ENCODE data around the gene NPEPL1. TPM values are rescaled to one million over a fixed set of nuclear protein-coding genes. Genes with fewer than 3 reads are reported as not detected.

The NPEPL1 gene
- total and polyA plus RNA-seq, 2 of the 8 experiments (the other 6 are each of a cell fraction or from before 2014, with no cell fraction given) = 12.4 to 26.8 TPM

DNA sequence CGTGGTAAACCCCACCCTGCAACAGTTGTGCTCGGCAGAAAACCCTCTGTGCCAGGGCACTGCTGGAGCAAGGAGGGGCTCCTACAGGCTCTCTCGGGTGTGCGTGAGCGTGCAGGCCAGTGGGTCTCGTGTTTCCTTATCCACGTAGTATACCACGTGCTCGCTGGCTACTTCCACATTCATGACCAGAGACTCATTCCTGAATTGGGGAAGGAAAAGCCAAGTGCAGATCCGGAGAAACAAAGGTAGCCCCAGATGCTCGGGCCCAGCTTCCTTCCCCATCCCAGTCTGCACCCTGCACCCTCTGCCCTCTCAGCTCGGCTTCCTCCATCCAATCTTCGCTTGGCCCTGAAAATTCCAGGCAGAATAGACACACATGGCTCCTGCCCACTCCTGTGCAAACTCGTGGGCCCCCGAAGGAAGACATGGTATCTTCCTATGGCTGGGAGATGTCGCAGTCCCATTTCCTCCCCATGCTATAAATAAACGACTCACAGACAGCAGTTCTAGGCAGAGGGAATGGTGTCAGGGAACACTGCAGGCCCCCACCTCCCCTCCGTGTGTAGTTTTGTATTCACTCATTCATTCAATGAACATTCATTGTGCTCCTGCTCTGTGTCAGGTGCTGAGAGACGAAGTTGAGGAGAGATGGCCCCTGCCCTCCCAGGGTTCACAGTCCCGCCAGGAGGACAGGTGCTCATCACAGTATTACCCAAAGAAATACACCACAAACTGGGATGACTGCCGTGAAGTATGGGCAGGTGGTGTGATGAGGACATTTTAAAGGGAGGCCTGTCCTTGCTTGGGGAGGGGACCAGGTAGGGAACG, 29.6 kb downstream of the NPEPL1 start:
- no peak overlapping the region for H3K27ac ChIP-seq (ENCODE audit: low read depth, low read length)
- no peak overlapping the region for H2AK5ac ChIP-seq (ENCODE audit: low read depth, low read length)
- TF ChIP-seq POU5F1 (IDR thresholded peaks at IDR 0.05; ENCODE audit: low read depth, low read length) (no peak), SRF (IDR thresholded peaks at IDR 0.05; ENCODE audit: low read depth, low read length) (no peak), CHD1 (IDR thresholded peaks at IDR 0.05; ENCODE audit: low read depth, low read length) (no peak), CBX5 (IDR thresholded peaks at IDR 0.05; ENCODE audit: low read depth, low read length) (no peak), TCF12 (IDR thresholded peaks at IDR 0.05; ENCODE audit: low read depth, low read length) (no peak), RXRA (IDR thresholded peaks at IDR 0.05; ENCODE audit: insufficient read depth, low read depth, low read length) (no peak), RBBP5 (IDR thresholded peaks at IDR 0.05; ENCODE audit: borderline replicate concordance, low read depth, low read length) (no peak), GTF2F1 (IDR thresholded peaks at IDR 0.05; ENCODE audit: borderline replicate concordance, low read depth, low read length) (no peak), NANOG (IDR thresholded peaks at IDR 0.05; ENCODE audit: insufficient read depth, low read depth, low read length, poor library complexity, severe bottlenecking) (no peak)

More for the DNA sequence above, 29.6 kb downstream of the NPEPL1 start:
- H3K79me1 ChIP-seq (ENCODE audit: low read depth, low read length) = no peaks in the 10 kb centered on the region; the same call in 1 of the 2 replicates
- no peak overlapping the region for H3K4ac ChIP-seq (replicated peaks; ENCODE audit: insufficient read length, low read depth, low read length)
- H3K23me2 ChIP-seq (ENCODE audit: low read depth, low read length) = no peaks in the 10 kb centered on the region
- no peaks in the 10 kb centered on the region for H4K20me1 ChIP-seq (replicated peaks in 1 of 2; ENCODE audit: control insufficient read depth in 1 of 2, insufficient read depth in 2 of 2, low read length in 2 of 2)
- no peak overlapping the region for H2BK120ac ChIP-seq (replicated peaks; ENCODE audit: low read depth, low read length)
- WGBS, 2 experiments (ENCODE audit: extremely low coverage in 1 of 2, insufficient coverage in 1 of 2, insufficient read length in 1 of 2, insufficient replicate concordance in 2 of 2, low coverage in 1 of 2, low lambda C conversion rate in 2 of 2, missing lambda C conversion rate in 1 of 2) = 84% methylated on average over 22 of the region's 22 CpGs; no CpG with 5 or more reads in 1 of the 2 experiments
- no peak overlapping the region for H4K5ac ChIP-seq (ENCODE audit: insufficient read length, low read depth, low read length)
- H3K4me3 ChIP-seq (ENCODE audit: extremely low read depth in 1 of 4, insufficient read depth in 2 of 4, low read depth in 3 of 4, low read length in 4 of 4) = no peak overlapping the region
- no peaks in the 10 kb centered on the region; a peak in 1 of 4 replicates for H3K9me3 ChIP-seq (ENCODE audit: insufficient read depth in 2 of 2, low read depth in 1 of 2, low read length in 1 of 2)
- FAIRE-seq (no peak), DNase-seq (ENCODE audit: low read depth in 1 of 2, low spot score in 2 of 2) (peak in 1 of 2 experiments; percentile 26)
- CTCF ChIA-PET (ENCODE audit: partially characterized antibody) = interaction anchor here (0.7 to 1.7 kb wide), 2 partner anchors 18 to 88 kb away, joined by 3 to 7 read pairs; no protein-coding TSS in a partner anchor
- no peak overlapping the region for H2BK5ac ChIP-seq (ENCODE audit: low read depth, low read length)
- no peak overlapping the region for H3K18ac ChIP-seq (ENCODE audit: extremely low read depth, low read length)
- no peak overlapping the region for H2BK20ac ChIP-seq (ENCODE audit: low read length)
- no peak overlapping the region for H2BK15ac ChIP-seq (ENCODE audit: low read length)
- no peak overlapping the region for H3K56ac ChIP-seq (replicated peaks; ENCODE audit: insufficient read length, low read depth, low read length)
- H4K8ac ChIP-seq (ENCODE audit: extremely low read depth, insufficient read depth, low read length) = peak overlapping the region; percentile 11; the same call in 1 of the 2 replicates
- no peak overlapping the region for H3K9ac ChIP-seq (replicated peaks in 1 of 4; ENCODE audit: extremely low read depth in 1 of 4, low read depth in 3 of 4, low read length in 3 of 4)
- POLR2A ChIA-PET (ENCODE audit: partially characterized antibody) = interaction anchor here (2.6 kb wide), 1 partner anchor 10 kb away, joined by 14 read pairs; no protein-coding TSS in a partner anchor
- peaks cover 0 to 4% (median 0%) of the 10 kb centered on the region in 4 experiments; a peak in 2 of 7 replicates for H3K4me1 ChIP-seq (replicated peaks in 1 of 4; ENCODE audit: control insufficient read depth in 3 of 4, insufficient read depth in 4 of 4, low read length in 3 of 4)
- H4K91ac ChIP-seq (replicated peaks; ENCODE audit: insufficient read length, low read length) = no peak overlapping the region
- H3K27me3 ChIP-seq (replicated peaks in 1 of 4; ENCODE audit: control insufficient read depth in 3 of 4, extremely low read depth in 1 of 4, insufficient read depth in 3 of 4, low read length in 3 of 4) = peaks cover 0 to 4% (median 1%) of the 10 kb centered on the region in 4 experiments; a peak in 3 of 7 replicates
- H2BK12ac ChIP-seq (ENCODE audit: low read depth, low read length) = no peak overlapping the region
- no peaks in the 10 kb centered on the region for H3K36me3 ChIP-seq (ENCODE audit: control insufficient read depth in 2 of 4, insufficient read depth in 4 of 4, low read length in 3 of 4)
- no peaks in the 10 kb centered on the region for H3K79me2 ChIP-seq (ENCODE audit: control insufficient read depth in 1 of 2, insufficient read depth in 2 of 2, low read length in 2 of 2)
- no peak overlapping the region for H3K4me2 ChIP-seq (ENCODE audit: insufficient read depth in 1 of 2, low read depth in 2 of 2, low read length in 2 of 2)
- no peak overlapping the region for H3K23ac ChIP-seq (ENCODE audit: insufficient read length)
- H3K14ac ChIP-seq (ENCODE audit: insufficient read length) = no peak overlapping the region
- no peak overlapping the region for H2AFZ ChIP-seq (ENCODE audit: low read length)

Measured in H1 (cell line).